ENCODE data around the gene CKAP2L. TPM values are rescaled to one million over a fixed set of nuclear protein-coding genes. Genes with fewer than 3 reads are reported as not detected.

Gene CKAP2L
- total RNA-seq, 1 experiment from 2014 or later: 23.3 TPM

GRCh38 chr2:112776113-112776512, 11.7 kb upstream of the CKAP2L start:
- Mint-ChIP-seq H3K36me3 (ENCODE audit: insufficient read depth in 1 of 3, low read depth in 3 of 3) (peaks cover 0 to 10% (median 0%) of the 10 kb centered on the region in 3 experiments; a peak in 1 of 7 replicates), H3K9me3 (no peaks in the 10 kb centered on the region), H3K4me1 (peaks cover 8 to 10% of the 10 kb centered on the region in 2 experiments; a peak in 3 of 4 replicates), H3K27ac (no peak overlapping the region), H3K27me3 (ENCODE audit: low read depth) (no peaks in the 10 kb centered on the region), H3K4me3 (no peak overlapping the region)
- Histone ChIP-seq H3T11ph (ENCODE audit: low read length) (no peak overlapping the region), H2AK5ac (ENCODE audit: insufficient read length, low read length) (no peak overlapping the region), H3K27me3 (ENCODE audit: insufficient read depth, low read length) (no peaks in the 10 kb centered on the region), H2AFZ (ENCODE audit: low read length) (no peak overlapping the region), H2BK15ac (ENCODE audit: low read depth, low read length) (no peak overlapping the region), H3K4me2 (ENCODE audit: insufficient read depth, insufficient read length, low read length) (no peak overlapping the region), H2BK120ac (ENCODE audit: low read depth, low read length, poor library complexity, severe bottlenecking) (no peak overlapping the region), H3K4me1 (ENCODE audit: insufficient read depth, low read length) (no peaks in the 10 kb centered on the region), H2BK20ac (ENCODE audit: low read depth, low read length, poor library complexity, severe bottlenecking) (no peak overlapping the region), H2BK5ac (ENCODE audit: insufficient read length, low read length) (no peak overlapping the region), H3K9ac (ENCODE audit: extremely low read depth, insufficient read length, low read length) (no peak overlapping the region), H3K79me2 (ENCODE audit: insufficient read depth, low read length) (no peaks in the 10 kb centered on the region), H2BK12ac (ENCODE audit: insufficient read length, low read depth, low read length) (no peak overlapping the region), H3K23me2 (ENCODE audit: insufficient read length, low read depth, low read length, poor library complexity, severe bottlenecking) (no peaks in the 10 kb centered on the region), H3K18ac (ENCODE audit: insufficient read length, low read depth, low read length) (no peak overlapping the region), H3K27ac (ENCODE audit: insufficient read length, low read depth, low read length) (no peak overlapping the region), H4K91ac (ENCODE audit: insufficient read length, low read depth, low read length) (no peak overlapping the region), H3K23ac (ENCODE audit: insufficient read length, low read depth, low read length) (no peak overlapping the region), H3K14ac (ENCODE audit: insufficient read depth, low read length) (no peak overlapping the region), H3K9me3 (ENCODE audit: control insufficient read depth, low read depth, low read length) (no peaks in the 10 kb centered on the region), H4K8ac (replicated peaks; ENCODE audit: insufficient read length, low read depth, low read length) (no peak overlapping the region), H3K79me1 (ENCODE audit: insufficient read depth, low read depth, low read length, poor library complexity, severe bottlenecking) (no peaks in the 10 kb centered on the region), H4K20me1 (ENCODE audit: control insufficient read depth, insufficient read depth, insufficient read length) (no peaks in the 10 kb centered on the region), H4K5ac (ENCODE audit: insufficient read length, low read depth, low read length) (no peak overlapping the region), H3K56ac (ENCODE audit: insufficient read length, low read depth, low read length) (no peak overlapping the region), H3K4ac (ENCODE audit: low read depth, low read length) (no peak overlapping the region)
- WGBS (ENCODE audit: extremely low coverage, insufficient read length, low lambda C conversion rate): no CpG with 5 or more reads among the region's 3 CpGs
- no peak for DNase-seq
- TF ChIP-seq, protein P1, sequence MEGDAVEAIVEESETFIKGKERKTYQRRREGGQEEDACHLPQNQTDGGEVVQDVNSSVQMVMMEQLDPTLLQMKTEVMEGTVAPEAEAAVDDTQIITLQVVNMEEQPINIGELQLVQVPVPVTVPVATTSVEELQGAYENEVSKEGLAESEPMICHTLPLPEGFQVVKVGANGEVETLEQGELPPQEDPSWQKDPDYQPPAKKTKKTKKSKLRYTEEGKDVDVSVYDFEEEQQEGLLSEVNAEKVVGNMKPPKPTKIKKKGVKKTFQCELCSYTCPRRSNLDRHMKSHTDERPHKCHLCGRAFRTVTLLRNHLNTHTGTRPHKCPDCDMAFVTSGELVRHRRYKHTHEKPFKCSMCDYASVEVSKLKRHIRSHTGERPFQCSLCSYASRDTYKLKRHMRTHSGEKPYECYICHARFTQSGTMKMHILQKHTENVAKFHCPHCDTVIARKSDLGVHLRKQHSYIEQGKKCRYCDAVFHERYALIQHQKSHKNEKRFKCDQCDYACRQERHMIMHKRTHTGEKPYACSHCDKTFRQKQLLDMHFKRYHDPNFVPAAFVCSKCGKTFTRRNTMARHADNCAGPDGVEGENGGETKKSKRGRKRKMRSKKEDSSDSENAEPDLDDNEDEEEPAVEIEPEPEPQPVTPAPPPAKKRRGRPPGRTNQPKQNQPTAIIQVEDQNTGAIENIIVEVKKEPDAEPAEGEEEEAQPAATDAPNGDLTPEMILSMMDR (conservative IDR thresholded peaks at IDR 0.05): no peak
